Right cardiac atrium (tissue), 5 donors: Measurements from ENCODE around the gene RAI1. TPM values are rescaled to one million over a fixed set of nuclear protein-coding genes. Genes with fewer than 3 reads are reported as not detected.
"Not testable (repeated sequence)": the region's sequence is repeated elsewhere in the genome, so short reads cannot be mapped to it uniquely, and the experiment has no call there.

Experiments used
- ATAC-seq, 2 donors: fragments of 200-7000 bp; cut with Tn5 transposase; one replicate each; pipeline versions ENCODE4 v1.8.0 to v1.9.1; 2020; ENCODE audit warnings: moderate library complexity in 2 of 2, mild to moderate bottlenecking in 1 of 2
- DNase-seq, 3 donors: peaks; one replicate each; pipeline ENCODE4 v3.0.0-alpha.2; 2020
- H3K27ac ChIP-seq: one replicate; pipeline ENCODE4 v1.5.1; 2013; ENCODE audit warnings: mild to moderate bottlenecking, low read length, control low read depth, moderate library complexity
- H3K27me3 ChIP-seq: one replicate; pipeline ENCODE4 v1.6.1; 2013; ENCODE audit not compliant: control insufficient read depth, insufficient read depth
- H3K4me1 ChIP-seq: one replicate; pipeline ENCODE4 v1.6.1; 2013; ENCODE audit warnings: low read length; ENCODE audit not compliant: control insufficient read depth, insufficient read depth
- H3K4me3 ChIP-seq: one replicate; pipeline ENCODE4 v1.5.1; 2013; ENCODE audit warnings: low read length, control low read depth
- H3K9me3 ChIP-seq: one replicate; pipeline ENCODE4 v1.6.1; 2013; ENCODE audit warnings: low read length; ENCODE audit not compliant: control insufficient read depth
- WGBS: extraction: QIAGEN DNeasy Blood & Tissue Kit; methylation state at CpG from one replicate; pipeline ENCODE4 v1.1.7; 2013; 5-methylcytosine and 5-hydroxymethylcytosine counted together
- intact Hi-C, 4 donors: fragments of 100-400 bp; cut with DNase I; formaldehyde crosslinking; loops; one replicate each; pipeline versions ENCODE4 v1.11.0 to v1.14.0; 2022 to 2023
- polyA plus RNA-seq: library from polyadenylated mRNA; stranded (reverse); fragments of 200-250 nt; gene quantifications from one replicate; pipeline ENCODE4 v1.2.3, GENCODE V29; 2013
- total RNA-seq, 4 donors: library from RNA; stranded (reverse); fragmentation: NEBNext Ultra II Directional; extraction: Animal tissue kit (Norgen Biotek cat#: 25700); gene quantifications; one replicate each; pipeline ENCODE4 v1.2.1, GENCODE V29; 2021
- donor health status: healthy with polysubstance abuse.
- donor health status: DM: no; HTN: yes; CAD: no.
- donor health status: DM: no; HTN: no; CAD: no.
- donor health status: DM: no; HTN: yes; CAD: no; lungs with severe emphysema.
- donor health status: DM: yes; HTN: yes; CAD: no.

Gene RAI1
- total and polyA plus RNA-seq, 5 donors, result 18.2 to 26.8 (median 23.0) TPM

GRCh38 chr17:17641621-17642409, 39.4 kb upstream of the RAI1 start:
- WGBS, result 31% methylated on average over 14 of the region's 14 CpGs
- no peak overlapping the region for H3K27ac ChIP-seq
- H3K4me3 ChIP-seq, result no peak overlapping the region

GRCh38 chr17:17645148-17645547, 36.1 kb upstream of the RAI1 start:
- H3K27ac ChIP-seq, ATAC-seq, intact Hi-C loops, DNase-seq, H3K4me1 ChIP-seq, H3K4me3 ChIP-seq, H3K9me3 ChIP-seq, H3K27me3 ChIP-seq: not testable (repeated sequence)
- 82% methylated on average over 4 of the region's 4 CpGs for WGBS

More at GRCh38 chr17:17641621-17642409, 39.4 kb upstream of the RAI1 start:
- Histone ChIP-seq H3K9me3 (no peaks in the 10 kb centered on the region), H3K4me1 (no peaks in the 10 kb centered on the region), H3K27me3 (no peaks in the 10 kb centered on the region)
- DNase-seq (peak; percentile 76 to 87 (median 84)), ATAC-seq (peak; percentile 84 to 88)
- intact Hi-C loops, result loop anchor here in 3 of 4 donors (2.0 to 5.0 kb wide), 2 partner anchors 145 to 287 kb away; partner anchors contain the start of gene RASD1 (in 1 of the 3)

- H3K4me3 ChIP-seq, result no peak overlapping the region
- ATAC-seq (no peak), DNase-seq (no peak)
- intact Hi-C loops, result no loop called here
- H3K9me3 ChIP-seq, result no peaks in the 10 kb centered on the region
- H3K27me3 ChIP-seq, result no peaks in the 10 kb centered on the region
- no peak overlapping the region for H3K27ac ChIP-seq
- no peaks in the 10 kb centered on the region for H3K4me1 ChIP-seq
- WGBS, result 91% methylated on average over 2 of the region's 2 CpGs
Observed at GRCh38 chr17:17645961-17646360, 35.3 kb upstream of the RAI1 start.

- H3K4me1 ChIP-seq, result no peaks in the 10 kb centered on the region
- H3K27ac ChIP-seq, result no peak overlapping the region
- H3K27me3 ChIP-seq, result no peaks in the 10 kb centered on the region
- DNase-seq, result no peak
- 94% methylated on average over 14 of the region's 14 CpGs for WGBS
- H3K4me3 ChIP-seq, result no peak overlapping the region
- intact Hi-C loops, result no loop called here
- ATAC-seq, result no peak
- no peaks in the 10 kb centered on the region for H3K9me3 ChIP-seq
Observed at GRCh38 chr17:17647524-17648178, 33.6 kb upstream of the RAI1 start.

- H3K9me3 ChIP-seq, result no peaks in the 10 kb centered on the region
- no peak for ATAC-seq
- WGBS, result 58% methylated on average over 7 of the region's 7 CpGs
- no peak overlapping the region for H3K4me3 ChIP-seq
- H3K4me1 ChIP-seq, result no peaks in the 10 kb centered on the region
- no peaks in the 10 kb centered on the region for H3K27me3 ChIP-seq
- DNase-seq, result no peak
- H3K27ac ChIP-seq, result no peak overlapping the region
- intact Hi-C loops, result no loop called here
Observed at GRCh38 chr17:17648762-17649161, 32.5 kb upstream of the RAI1 start.

GRCh38 chr17:17650959-17651358, 30.3 kb upstream of the RAI1 start:
- no peaks in the 10 kb centered on the region for H3K27me3 ChIP-seq
- no peak overlapping the region for H3K27ac ChIP-seq
- ATAC-seq (no peak), DNase-seq (no peak)
- intact Hi-C loops, result no loop called here
- no peak overlapping the region for H3K4me3 ChIP-seq
- WGBS, result 92% methylated on average over 1 of the region's 1 CpG
- H3K4me1 ChIP-seq, result no peaks in the 10 kb centered on the region
- no peaks in the 10 kb centered on the region for H3K9me3 ChIP-seq

GRCh38 chr17:17653343-17653742, 27.9 kb upstream of the RAI1 start:
- Histone ChIP-seq H3K4me3 (no peak overlapping the region), H3K4me1 (no peaks in the 10 kb centered on the region), H3K9me3 (no peaks in the 10 kb centered on the region), H3K27me3 (no peaks in the 10 kb centered on the region), H3K27ac (no peak overlapping the region)
- ATAC-seq (peak in 1 of 2 donors; percentile 26), DNase-seq (peak in 1 of 3 donors; percentile 13)
- intact Hi-C loops, result no loop called here
- 82% methylated on average over 3 of the region's 3 CpGs for WGBS

- ATAC-seq (no peak), DNase-seq (no peak)
- Histone ChIP-seq H3K4me1 (no peaks in the 10 kb centered on the region), H3K4me3 (no peak overlapping the region), H3K9me3 (no peaks in the 10 kb centered on the region), H3K27me3 (no peaks in the 10 kb centered on the region), H3K27ac (no peak overlapping the region)
- intact Hi-C loops, result no loop called here
- 88% methylated on average over 4 of the region's 4 CpGs for WGBS
Observed at GRCh38 chr17:17659340-17659739, 21.9 kb upstream of the RAI1 start.

GRCh38 chr17:17661134-17661533, 20.1 kb upstream of the RAI1 start:
- ATAC-seq, result no peak
- 80% methylated on average over 8 of the region's 8 CpGs for WGBS
- Histone ChIP-seq H3K9me3 (no peaks in the 10 kb centered on the region), H3K27me3 (no peaks in the 10 kb centered on the region), H3K4me1 (no peaks in the 10 kb centered on the region), H3K27ac (no peak overlapping the region), H3K4me3 (no peak overlapping the region)
- intact Hi-C loops, result no loop called here
- DNase-seq, result no peak

GRCh38 chr17:17661834-17662385, 19.3 kb upstream of the RAI1 start:
- no peaks in the 10 kb centered on the region for H3K9me3 ChIP-seq
- H3K27me3 ChIP-seq, result no peaks in the 10 kb centered on the region
- ATAC-seq (no peak), DNase-seq (no peak)
- no peaks in the 10 kb centered on the region for H3K4me1 ChIP-seq
- intact Hi-C loops, result no loop called here
- H3K27ac ChIP-seq, result no peak overlapping the region
- no peak overlapping the region for H3K4me3 ChIP-seq
- WGBS, result 77% methylated on average over 10 of the region's 10 CpGs
